ENCODE measurements around the gene SND1. TPM values are rescaled to one million over a fixed set of nuclear protein-coding genes. Genes with fewer than 3 reads are reported as not detected.

SND1 gene
- total RNA-seq, 1 experiment from 2014 or later: 218 TPM

GRCh38 chr7:128029405-128029995 lies 377.5 kb downstream of the SND1 start:
- Histone ChIP-seq H2AFZ (ENCODE audit: low read length) (no peak overlapping the region), H4K20me1 (ENCODE audit: control insufficient read depth, insufficient read depth, insufficient read length) (no peaks in the 10 kb centered on the region), H3K14ac (ENCODE audit: insufficient read depth, low read length) (no peak overlapping the region), H3K79me1 (ENCODE audit: insufficient read depth, low read depth, low read length, poor library complexity, severe bottlenecking) (no peaks in the 10 kb centered on the region), H2BK15ac (ENCODE audit: low read depth, low read length) (no peak overlapping the region), H3K27ac (ENCODE audit: insufficient read length, low read depth, low read length) (no peak overlapping the region), H4K91ac (ENCODE audit: insufficient read length, low read depth, low read length) (no peak overlapping the region), H3K9me3 (ENCODE audit: control insufficient read depth, low read depth, low read length) (no peaks in the 10 kb centered on the region), H4K5ac (ENCODE audit: insufficient read length, low read depth, low read length) (no peak overlapping the region), H3K4ac (ENCODE audit: low read depth, low read length) (no peak overlapping the region), H3K79me2 (ENCODE audit: insufficient read depth, low read length) (no peaks in the 10 kb centered on the region; the same call in 1 of the 2 replicates), H2BK120ac (ENCODE audit: low read depth, low read length, poor library complexity, severe bottlenecking) (no peak overlapping the region), H3K56ac (ENCODE audit: insufficient read length, low read depth, low read length) (no peak overlapping the region), H3K23me2 (ENCODE audit: insufficient read length, low read depth, low read length, poor library complexity, severe bottlenecking) (peaks cover 21% of the 10 kb centered on the region), H2BK12ac (ENCODE audit: insufficient read length, low read depth, low read length) (no peak overlapping the region), H3K23ac (ENCODE audit: insufficient read length, low read depth, low read length) (no peak overlapping the region), H3K4me1 (ENCODE audit: insufficient read depth, low read length) (peaks cover 6% of the 10 kb centered on the region; the same call in 1 of the 2 replicates), H4K8ac (replicated peaks; ENCODE audit: insufficient read length, low read depth, low read length) (no peak overlapping the region), H2BK20ac (ENCODE audit: low read depth, low read length, poor library complexity, severe bottlenecking) (no peak overlapping the region), H2AK5ac (ENCODE audit: insufficient read length, low read length) (no peak overlapping the region), H3T11ph (ENCODE audit: low read length) (no peak overlapping the region), H3K18ac (ENCODE audit: insufficient read length, low read depth, low read length) (no peak overlapping the region), H3K9ac (ENCODE audit: extremely low read depth, insufficient read length, low read length) (no peak overlapping the region), H3K4me2 (ENCODE audit: insufficient read depth, insufficient read length, low read length) (peak overlapping the region; percentile 98), H2BK5ac (ENCODE audit: insufficient read length, low read length) (no peak overlapping the region), H3K27me3 (ENCODE audit: insufficient read depth, low read length) (peaks cover 7% of the 10 kb centered on the region; the same call in 1 of the 2 replicates)
- WGBS (ENCODE audit: extremely low coverage, insufficient read length, low lambda C conversion rate): no CpG with 5 or more reads among the region's 17 CpGs
- peaks cover 36 to 56% of the 10 kb centered on the region in 2 experiments for H3K4me1 Mint-ChIP-seq
- peaks cover 11 to 18% (median 16%) of the 10 kb centered on the region in 3 experiments for H3K36me3 Mint-ChIP-seq (ENCODE audit: insufficient read depth in 1 of 3, low read depth in 3 of 3)
- no peaks in the 10 kb centered on the region; a peak in 2 of 5 replicates for H3K9me3 Mint-ChIP-seq
- TF ChIP-seq CTCF (conservative IDR thresholded peaks at IDR 0.05): no peak
- DNase-seq: no peak
- H3K27ac Mint-ChIP-seq: no peak overlapping the region
- H3K4me3 Mint-ChIP-seq: peak overlapping the region; percentile 85 to 91; a peak in 4 of 5 replicates
- peaks cover 45% of the 10 kb centered on the region for H3K27me3 Mint-ChIP-seq (ENCODE audit: low read depth)

Data from H9 (cell line).